ENCODE measurements around the gene ILKAP.

Gene ILKAP

GRCh38 chr2:238203094-238203972 lies at the start of gene ILKAP:
Gene ILKAP (minus strand): TSS chr2:238203695. CDS start chr2:238203553, 142 bp downstream.
- peak; percentile 85 to 87 for DNase-seq (ENCODE audit: low read depth in 2 of 2)

- DNase-seq (ENCODE audit: low read depth in 2 of 2): no peak
Measured at GRCh38 chr2:238252766-238253630, 49.5 kb upstream of the ILKAP start.

GRCh38 chr2:238251986-238252385 lies 48.5 kb upstream of the ILKAP start:
- no peak for DNase-seq (ENCODE audit: low read depth in 2 of 2)

- no peak for DNase-seq (ENCODE audit: low read depth in 2 of 2)
Measured at GRCh38 chr2:238251331-238251730, 47.8 kb upstream of the ILKAP start.

- no peak for DNase-seq (ENCODE audit: low read depth in 2 of 2)
Measured at GRCh38 chr2:238250896-238251295, 47.4 kb upstream of the ILKAP start.

GRCh38 chr2:238247841-238248453 lies 44.5 kb upstream of the ILKAP start:
- no peak for DNase-seq (ENCODE audit: low read depth in 2 of 2)

GRCh38 chr2:238247002-238247822 lies 43.7 kb upstream of the ILKAP start:
- no peak for DNase-seq (ENCODE audit: low read depth in 2 of 2)

- no peak for DNase-seq (ENCODE audit: low read depth in 2 of 2)
Measured at GRCh38 chr2:238244151-238244550, 40.7 kb upstream of the ILKAP start.

GRCh38 chr2:238243496-238244076 lies 40.1 kb upstream of the ILKAP start:
- DNase-seq (ENCODE audit: low read depth in 2 of 2): no peak

GRCh38 chr2:238242731-238243495 lies 39.4 kb upstream of the ILKAP start:
- DNase-seq (ENCODE audit: low read depth in 2 of 2): no peak

GRCh38 chr2:238241970-238242369 lies 38.5 kb upstream of the ILKAP start:
- DNase-seq (ENCODE audit: low read depth in 2 of 2): no peak

- DNase-seq (ENCODE audit: low read depth in 2 of 2): no peak
Measured at GRCh38 chr2:238240757-238241711, 37.5 kb upstream of the ILKAP start.

- DNase-seq (ENCODE audit: low read depth in 2 of 2): peak; percentile 69 to 71
Measured at GRCh38 chr2:238239863-238240756, 36.6 kb upstream of the ILKAP start, which contains the start of gene HES6. Gene HES6 (minus strand): TSS chr2:238240038. CDS start chr2:238239905, 133 bp downstream.

- DNase-seq (ENCODE audit: low read depth in 2 of 2): no peak
Measured at GRCh38 chr2:238239543-238239862, 36.0 kb upstream of the ILKAP start.

- DNase-seq (ENCODE audit: low read depth in 2 of 2): peak in 1 of 2 donors; percentile 30
Measured at GRCh38 chr2:238238766-238239542, 35.5 kb upstream of the ILKAP start.

GRCh38 chr2:238238311-238238765 lies 34.8 kb upstream of the ILKAP start:
- no peak for DNase-seq (ENCODE audit: low read depth in 2 of 2)
